H9 (cell line): ENCODE data around the gene CCDC175. TPM values are rescaled to one million over a fixed set of nuclear protein-coding genes. Genes with fewer than 3 reads are reported as not detected.

Experiments
- DNase-seq: peaks from one replicate; pipeline ENCODE4 v3.0.0-alpha.2; 2017
- H2AFZ ChIP-seq: one replicate; pipeline ENCODE4 v1.6.1; 2013; ENCODE audit warnings: mild to moderate bottlenecking, low read length, control low read depth, moderate library complexity
- H2AK5ac ChIP-seq: 2 replicates; pipeline ENCODE4 v1.6.1; 2013; ENCODE audit warnings: low read length, control low read depth, mixed read lengths; ENCODE audit not compliant: insufficient read length
- H2BK120ac ChIP-seq: one replicate; pipeline ENCODE4 v1.6.1; 2013; ENCODE audit warnings: low read depth, mild to moderate bottlenecking, low read length, control low read depth, inconsistent platforms; ENCODE audit not compliant: poor library complexity, severe bottlenecking
- H2BK12ac ChIP-seq: 2 replicates; pipeline ENCODE4 v1.6.1; 2013; ENCODE audit warnings: low read length, control low read depth, mixed read lengths, low read depth; ENCODE audit not compliant: insufficient read length
- H2BK15ac ChIP-seq: 2 replicates; pipeline ENCODE4 v1.6.1; 2013; ENCODE audit warnings: low read depth, low read length, control low read depth
- H2BK20ac ChIP-seq: one replicate; pipeline ENCODE4 v1.6.1; 2013; ENCODE audit warnings: low read depth, mild to moderate bottlenecking, low read length, control low read depth, inconsistent platforms; ENCODE audit not compliant: poor library complexity, severe bottlenecking
- H2BK5ac ChIP-seq: 2 replicates; pipeline ENCODE4 v1.6.1; 2013; ENCODE audit warnings: low read length, control low read depth, mixed read lengths; ENCODE audit not compliant: insufficient read length
- H3K14ac ChIP-seq: 2 replicates; pipeline ENCODE4 v1.6.1; 2013; ENCODE audit warnings: low read length, control low read depth; ENCODE audit not compliant: insufficient read depth
- H3K18ac ChIP-seq: 2 replicates; pipeline ENCODE4 v1.6.1; 2013; ENCODE audit warnings: low read depth, mild to moderate bottlenecking, mixed read lengths, low read length, control low read depth; ENCODE audit not compliant: insufficient read length
- H3K23ac ChIP-seq: 2 replicates; pipeline ENCODE4 v1.6.1; 2013; ENCODE audit warnings: low read length, control low read depth, mixed read lengths, low read depth; ENCODE audit not compliant: insufficient read length
- H3K23me2 ChIP-seq: 2 replicates; pipeline ENCODE4 v1.6.1; 2013; ENCODE audit warnings: low read depth, mild to moderate bottlenecking, mixed read lengths, low read length, control low read depth; ENCODE audit not compliant: insufficient read length, poor library complexity, severe bottlenecking
- H3K27ac ChIP-seq: 2 replicates; pipeline ENCODE4 v1.5.1; 2013; ENCODE audit warnings: low read length, control low read depth, mixed read lengths, low read depth; ENCODE audit not compliant: insufficient read length
- H3K27me3 ChIP-seq: 2 replicates; pipeline ENCODE4 v1.6.1; 2013; ENCODE audit warnings: low read length, control low read depth, inconsistent platforms; ENCODE audit not compliant: insufficient read depth
- H3K4ac ChIP-seq: 2 replicates; pipeline ENCODE4 v1.6.1; 2013; ENCODE audit warnings: low read depth, mild to moderate bottlenecking, control low read depth, inconsistent platforms, low read length, moderate library complexity
- H3K4me1 ChIP-seq: 2 replicates; pipeline ENCODE4 v1.6.1; 2013; ENCODE audit warnings: low read length, control low read depth, inconsistent platforms; ENCODE audit not compliant: insufficient read depth
- H3K4me2 ChIP-seq: 2 replicates; pipeline ENCODE4 v1.6.1; 2013; ENCODE audit warnings: low read length, control low read depth, mixed read lengths; ENCODE audit not compliant: insufficient read length, insufficient read depth
- H3K56ac ChIP-seq: 2 replicates; pipeline ENCODE4 v1.6.1; 2013; ENCODE audit warnings: low read depth, mild to moderate bottlenecking, mixed read lengths, low read length, control low read depth; ENCODE audit not compliant: insufficient read length
- H3K79me1 ChIP-seq: 2 replicates; pipeline ENCODE4 v1.6.1; 2013; ENCODE audit warnings: low read depth, mild to moderate bottlenecking, moderate library complexity, low read length, control low read depth, inconsistent platforms; ENCODE audit not compliant: insufficient read depth, poor library complexity, severe bottlenecking
- H3K79me2 ChIP-seq: 2 replicates; pipeline ENCODE4 v1.6.1; 2013; ENCODE audit warnings: low read length, control low read depth, inconsistent platforms; ENCODE audit not compliant: insufficient read depth
- H3K9ac ChIP-seq: 2 replicates; pipeline ENCODE4 v1.6.1; 2013; ENCODE audit warnings: low read length, control low read depth, mixed read lengths; ENCODE audit not compliant: insufficient read length; ENCODE audit errors: extremely low read depth
- H3K9me3 ChIP-seq: one replicate; pipeline ENCODE4 v1.6.1; 2013; ENCODE audit warnings: low read depth, low read length, inconsistent platforms; ENCODE audit not compliant: control insufficient read depth
- H3T11ph ChIP-seq: one replicate; pipeline ENCODE4 v1.6.1; 2013; ENCODE audit warnings: mild to moderate bottlenecking, low read length, control low read depth, inconsistent platforms
- H4K20me1 ChIP-seq: one replicate; pipeline ENCODE4 v1.6.1; 2013; ENCODE audit not compliant: control insufficient read depth, insufficient read length, insufficient read depth
- H4K5ac ChIP-seq: 2 replicates; pipeline ENCODE4 v1.6.1; 2013; ENCODE audit warnings: low read depth, mild to moderate bottlenecking, mixed read lengths, low read length, control low read depth; ENCODE audit not compliant: insufficient read length
- H4K8ac ChIP-seq: replicated peaks from 2 replicates; pipeline ENCODE4 v1.6.1; 2013; ENCODE audit warnings: low read length, control low read depth, mixed read lengths, low read depth; ENCODE audit not compliant: insufficient read length
- H4K91ac ChIP-seq: 2 replicates; pipeline ENCODE4 v1.6.1; 2013; ENCODE audit warnings: low read depth, mild to moderate bottlenecking, moderate library complexity, mixed read lengths, low read length, control low read depth; ENCODE audit not compliant: insufficient read length
- H3K27ac Mint-ChIP-seq, 3 experiments: 2 replicates in 2 of 3; 3 replicates in 1 of 3; pipeline ENCODE4 v1.8.0; 2020 to 2021; ENCODE audit warnings: mixed read lengths in 3 of 3, mild to moderate bottlenecking in 1 of 3, moderate library complexity in 1 of 3
- H3K27me3 Mint-ChIP-seq: 2 replicates; pipeline ENCODE4 v1.8.0; 2021; ENCODE audit warnings: low read depth, mild to moderate bottlenecking, moderate library complexity, mixed read lengths
- H3K36me3 Mint-ChIP-seq, 3 experiments: 2 replicates in 2 of 3; 3 replicates in 1 of 3; pipeline ENCODE4 v1.8.0; 2020 to 2021; ENCODE audit warnings: low read depth in 3 of 3, mixed read lengths in 3 of 3; ENCODE audit not compliant: insufficient read depth in 1 of 3
- H3K4me1 Mint-ChIP-seq, 2 experiments: 2 replicates each; pipeline ENCODE4 v1.8.0; 2020; ENCODE audit warnings: mixed read lengths in 2 of 2
- H3K4me3 Mint-ChIP-seq, 2 experiments: 2 replicates in 1 of 2; 3 replicates in 1 of 2; pipeline ENCODE4 v1.8.0; 2020 to 2021; ENCODE audit warnings: mild to moderate bottlenecking in 2 of 2, mixed read lengths in 2 of 2, moderate library complexity in 1 of 2
- H3K9me3 Mint-ChIP-seq, 2 experiments: 2 replicates in 1 of 2; 3 replicates in 1 of 2; pipeline ENCODE4 v1.8.0; 2020; ENCODE audit warnings: mild to moderate bottlenecking in 2 of 2, mixed read lengths in 2 of 2, moderate library complexity in 1 of 2
- CTCF ChIP-seq: fragments of 200-600 bp; sonication (generic); conservative IDR thresholded peaks from 3 replicates; pipeline ENCODE4 v1.8.0; 2021; ENCODE audit warnings: antibody characterized with exemption, mild to moderate bottlenecking
- WGBS: extraction: QIAGEN DNeasy Blood & Tissue Kit; methylation state at CpG from one replicate; pipeline ENCODE4 v1.1.7; 2013; ENCODE audit warnings: missing lambda C conversion rate, low lambda C conversion rate, mixed read lengths; ENCODE audit not compliant: insufficient read length; ENCODE audit errors: extremely low coverage; 5-methylcytosine and 5-hydroxymethylcytosine counted together
- total RNA-seq: library from RNA; stranded (reverse); gene quantifications from 2 replicates; pipeline ENCODE4 v1.2.1, GENCODE V29; 2021

Gene CCDC175
- total RNA-seq, 1 experiment from 2014 or later, result 0.09 TPM

- no peak overlapping the region for H2AK5ac ChIP-seq
- H3K27me3 Mint-ChIP-seq, result peaks cover 7% of the 10 kb centered on the region
- H3K36me3 Mint-ChIP-seq, result peaks cover 3 to 16% (median 9%) of the 10 kb centered on the region in 3 experiments; a peak in 6 of 7 replicates
Measured at GRCh38 chr14:59458486-59458885, 118.1 kb downstream of the CCDC175 start.

More at GRCh38 chr14:59458486-59458885, 118.1 kb downstream of the CCDC175 start:
- H4K20me1 ChIP-seq, result no peaks in the 10 kb centered on the region
- no peak for DNase-seq
- Mint-ChIP-seq H3K27ac (no peak overlapping the region), H3K4me1 (peaks cover 1 to 8% of the 10 kb centered on the region in 2 experiments; a peak in 3 of 4 replicates), H3K4me3 (no peak overlapping the region), H3K9me3 (no peaks in the 10 kb centered on the region; a peak in 1 of 5 replicates)
- no peak overlapping the region for H3K18ac ChIP-seq
- no peak overlapping the region for H3K56ac ChIP-seq
- no peak overlapping the region for H2BK120ac ChIP-seq
- no peak overlapping the region for H2BK5ac ChIP-seq
- no peak overlapping the region for H4K91ac ChIP-seq
- no peak overlapping the region for H2BK20ac ChIP-seq
- no peak overlapping the region for H3K14ac ChIP-seq
- no peak overlapping the region for H4K5ac ChIP-seq
- no peaks in the 10 kb centered on the region for H3K79me1 ChIP-seq
- no peaks in the 10 kb centered on the region for H3K4me1 ChIP-seq
- H3K23ac ChIP-seq, result no peak overlapping the region
- H4K8ac ChIP-seq, result no peak overlapping the region
- H3K27me3 ChIP-seq, result peaks cover 3% of the 10 kb centered on the region; the same call in 1 of the 2 replicates
- TF ChIP-seq CTCF, result no peak
- no peak overlapping the region for H2BK15ac ChIP-seq
- no peak overlapping the region for H2AFZ ChIP-seq
- H3K79me2 ChIP-seq, result no peaks in the 10 kb centered on the region
- no peak overlapping the region for H3T11ph ChIP-seq
- H3K23me2 ChIP-seq, result no peaks in the 10 kb centered on the region
- no CpG with 5 or more reads among the region's 2 CpGs for WGBS
- no peak overlapping the region for H3K27ac ChIP-seq
- H3K9me3 ChIP-seq, result no peaks in the 10 kb centered on the region
- no peak overlapping the region for H2BK12ac ChIP-seq
- no peak overlapping the region for H3K4ac ChIP-seq
- no peak overlapping the region for H3K4me2 ChIP-seq
- no peak overlapping the region for H3K9ac ChIP-seq
